Stimulated activated CD8-positive, alpha-beta memory T cell treated with anti-CD3 and anti-CD28 coated beads, Interleukin-4, amount 100 ng/mL, for 1 hour (primary cell): Measurements from ENCODE around the gene APPBP2.
"Not testable (repeated sequence)": the region's sequence is repeated elsewhere in the genome, so short reads cannot be mapped to it uniquely, and the experiment has no call there.

Experiments
- DNase-seq, 2 donors: peaks; one replicate each; pipeline ENCODE4 v3.0.0-alpha.2; 2020; ENCODE audit warnings: low read depth in 2 of 2, low spot score in 1 of 2

The APPBP2 gene

DNA sequence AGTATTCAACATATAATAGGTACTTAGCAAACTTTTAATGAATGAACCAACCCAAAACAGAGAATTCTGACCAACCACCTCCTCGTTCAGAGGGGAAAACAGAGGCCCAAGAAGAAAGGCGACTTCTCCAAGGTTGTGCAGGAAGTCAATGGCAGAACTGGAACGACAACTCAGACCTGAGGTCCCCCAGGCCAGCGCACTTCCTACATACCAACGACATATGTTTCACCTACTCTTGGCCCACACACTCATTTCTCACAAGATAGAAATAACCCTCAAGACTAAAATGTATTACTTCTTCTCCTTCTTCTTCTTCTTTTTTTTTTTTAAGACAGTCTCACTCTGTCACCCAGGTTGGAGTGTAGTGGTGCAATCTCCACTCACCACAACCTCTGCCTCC, 89.4 kb downstream of the APPBP2 start:
- DNase-seq: no peak

DNA sequence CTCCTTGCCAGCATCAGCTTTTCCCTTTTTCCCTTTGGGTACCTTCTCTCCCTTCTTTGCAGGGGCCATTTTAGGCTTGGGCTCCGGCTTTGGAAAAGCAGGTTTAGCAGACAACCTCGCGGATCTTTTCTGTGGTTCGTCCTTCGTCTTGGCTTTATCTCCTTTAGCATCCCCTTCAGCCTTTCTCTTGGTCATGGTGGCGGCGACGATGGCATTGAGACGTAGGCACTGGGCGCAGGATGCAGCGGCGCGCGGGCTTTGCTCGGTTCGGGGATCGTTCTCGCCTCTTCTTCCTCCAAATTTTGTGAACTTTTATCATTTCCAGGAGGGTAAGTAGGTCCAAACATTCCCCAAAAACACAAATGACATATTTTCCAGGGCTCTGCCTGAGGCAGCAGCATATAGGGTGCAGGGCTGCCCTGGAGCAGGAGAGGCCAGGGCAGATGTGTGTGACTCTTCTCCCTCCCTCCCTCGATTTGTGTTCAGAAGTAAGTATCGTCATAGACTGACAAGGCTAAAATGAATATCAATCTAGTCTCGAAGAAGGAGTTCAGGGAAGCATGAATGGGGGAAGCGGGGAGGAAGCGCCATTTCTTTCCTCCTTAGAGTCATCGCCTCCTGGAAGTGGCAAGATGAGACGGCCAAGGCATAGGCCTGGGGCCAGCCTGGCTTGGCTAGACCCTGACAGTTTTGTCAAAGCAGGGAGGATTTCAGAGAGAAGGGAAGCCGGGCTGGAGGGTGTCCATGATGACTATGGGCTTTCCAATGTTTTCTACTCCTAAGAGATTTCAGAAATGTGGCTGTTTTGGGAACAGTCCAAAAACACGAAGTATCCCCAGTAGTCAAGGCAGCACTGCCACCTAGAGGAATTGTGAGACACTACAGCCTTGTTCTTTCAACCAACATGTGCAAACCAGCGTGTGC, 90.5 kb downstream of the APPBP2 start:
- DNase-seq: peak; percentile 8 to 23

DNA sequence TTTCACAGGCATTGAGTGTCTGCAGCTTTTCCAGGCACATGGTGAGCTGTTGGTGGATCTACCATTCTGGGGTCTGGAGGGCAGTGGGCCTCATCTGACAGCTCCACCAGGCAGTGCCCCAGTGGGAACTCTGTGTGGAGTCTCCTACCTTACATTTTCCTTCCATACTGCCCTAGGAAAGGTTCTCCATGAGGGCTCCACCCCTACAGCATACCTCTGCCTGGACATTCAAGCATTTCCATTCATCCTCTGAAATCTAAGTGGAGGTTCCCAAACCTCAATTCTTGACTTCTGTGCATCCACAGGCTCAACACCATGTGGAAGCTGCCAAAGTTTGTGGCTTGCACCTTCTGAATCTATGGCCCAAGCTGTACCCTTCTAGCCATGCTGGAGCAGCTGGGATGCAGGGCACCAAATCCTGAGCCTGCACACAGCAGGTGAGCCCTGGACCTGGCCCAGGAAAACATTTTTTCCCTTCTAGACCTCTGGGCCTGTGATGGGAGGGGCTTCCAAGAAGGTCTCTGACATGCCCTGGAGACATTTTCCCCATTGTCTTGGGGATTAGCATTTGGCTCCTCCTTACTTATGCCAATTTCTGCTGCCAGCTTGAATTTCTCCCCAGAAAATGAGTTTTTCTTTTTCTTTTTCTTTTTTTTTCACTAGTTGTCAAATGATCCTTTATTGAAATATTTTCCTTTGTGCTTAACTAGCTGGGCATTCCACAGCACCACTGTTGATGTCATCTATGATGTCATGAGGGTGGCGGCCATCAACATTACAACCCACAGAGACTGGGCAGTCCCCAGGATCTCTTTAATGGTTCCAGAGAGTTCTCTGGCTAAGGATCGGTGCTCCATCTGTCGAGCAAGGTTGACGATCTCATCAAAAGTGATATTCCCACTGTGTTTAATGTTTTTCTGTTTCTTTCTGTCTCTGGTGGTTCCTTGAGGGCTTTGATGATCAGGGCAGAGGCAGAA, 92.7 kb downstream of the APPBP2 start:
- DNase-seq: not testable (repeated sequence)

DNA sequence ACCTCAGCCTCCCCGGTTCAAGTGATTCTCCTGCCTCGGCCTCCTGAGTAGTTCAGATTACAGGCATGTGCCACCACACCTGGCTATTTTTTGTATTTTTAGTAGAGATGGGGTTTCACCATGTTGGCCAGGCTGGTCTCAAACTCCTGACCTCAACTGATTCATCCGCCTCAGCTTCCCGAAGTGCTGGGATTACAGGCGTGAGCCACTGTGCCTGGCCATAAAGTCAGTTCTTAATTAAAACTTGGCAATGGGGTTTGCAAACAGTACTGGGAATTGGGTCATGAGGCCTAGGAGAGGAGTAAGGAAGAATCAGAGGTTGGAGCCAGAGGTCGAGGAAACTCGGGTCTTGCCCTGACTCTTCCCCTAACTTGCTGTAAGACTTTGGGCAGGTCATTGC, 95.5 kb downstream of the APPBP2 start:
- DNase-seq: not testable (repeated sequence)

DNA sequence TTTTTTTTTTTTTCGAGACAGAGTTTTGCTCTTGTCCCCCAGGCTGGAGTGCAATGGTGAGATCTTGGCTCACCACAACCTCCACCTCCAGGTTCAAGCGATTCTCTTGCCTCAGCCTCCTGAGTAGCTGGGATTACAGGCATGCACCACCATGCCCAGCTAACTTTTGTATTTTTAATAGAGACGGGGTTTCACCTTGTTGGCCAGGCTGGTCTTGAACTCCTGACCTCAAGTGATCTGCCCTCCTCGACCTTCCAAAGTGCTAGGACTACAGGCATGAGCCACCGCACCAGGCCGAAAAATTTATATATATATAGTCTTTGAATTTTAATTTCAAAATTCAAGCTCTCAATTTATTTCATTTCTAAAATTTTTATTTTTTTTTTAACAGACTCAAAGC, 97.6 kb downstream of the APPBP2 start:
- DNase-seq: not testable (repeated sequence)

DNA sequence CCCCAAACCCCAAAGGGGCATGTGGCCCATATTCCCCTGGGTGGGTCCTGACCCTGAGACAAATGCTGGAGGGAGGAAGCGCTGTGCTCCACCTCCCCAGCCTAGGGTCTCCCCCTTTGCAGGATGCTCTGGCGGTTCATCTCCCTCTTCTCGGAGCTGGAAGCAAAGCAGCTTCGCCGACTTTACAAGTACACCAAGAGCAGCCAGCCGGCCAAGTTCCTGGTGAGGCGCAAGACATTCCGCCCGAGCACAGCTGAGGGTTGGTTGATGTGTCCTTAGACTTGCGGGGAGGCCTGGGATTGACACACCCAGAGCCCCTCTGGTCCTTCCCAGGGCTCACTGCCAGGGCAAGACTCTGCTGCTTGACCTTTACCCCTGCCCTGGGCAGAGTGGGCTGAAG, 99.4 kb downstream of the APPBP2 start:
- DNase-seq: no peak

DNA sequence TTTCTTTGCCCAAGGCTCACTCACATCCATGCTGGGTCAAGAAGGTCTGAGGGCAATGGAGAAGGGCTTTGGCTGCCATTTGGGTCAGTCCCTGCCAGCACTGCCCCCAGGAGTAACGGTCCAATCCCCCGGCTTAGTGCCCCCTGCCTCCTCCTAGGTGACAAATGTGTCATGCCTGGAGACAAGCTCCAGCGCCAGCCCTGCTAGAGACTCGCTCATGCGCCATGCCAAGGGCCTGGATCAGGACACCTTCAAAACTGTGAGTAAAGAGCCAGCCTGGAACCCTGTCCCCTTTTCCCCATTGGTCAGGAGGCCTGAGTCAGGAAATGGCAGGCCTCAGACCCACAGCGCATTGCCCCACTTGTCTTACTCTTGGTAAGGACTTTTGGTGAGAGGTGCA, 100.4 kb downstream of the APPBP2 start:
- DNase-seq: no peak

DNA sequence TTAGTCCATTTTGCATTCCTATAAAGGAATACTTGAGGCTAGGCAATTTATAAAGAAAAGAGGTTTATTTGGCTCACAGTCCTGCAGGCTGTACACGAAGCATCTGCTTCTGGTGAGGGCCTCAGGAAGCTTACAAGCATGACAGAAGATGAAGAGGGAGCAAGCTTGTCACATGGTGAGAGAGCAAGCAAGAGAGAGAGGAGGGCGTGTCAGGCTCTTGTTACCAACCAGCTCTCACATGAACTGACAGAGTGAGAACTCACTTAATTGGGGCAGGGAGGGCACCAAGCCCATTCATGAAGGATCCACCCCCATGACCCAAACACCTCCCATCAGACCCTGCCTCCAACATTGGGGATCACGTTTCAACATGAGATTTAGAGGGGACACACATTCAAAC, 102.2 kb downstream of the APPBP2 start:
- no peak for DNase-seq

DNA sequence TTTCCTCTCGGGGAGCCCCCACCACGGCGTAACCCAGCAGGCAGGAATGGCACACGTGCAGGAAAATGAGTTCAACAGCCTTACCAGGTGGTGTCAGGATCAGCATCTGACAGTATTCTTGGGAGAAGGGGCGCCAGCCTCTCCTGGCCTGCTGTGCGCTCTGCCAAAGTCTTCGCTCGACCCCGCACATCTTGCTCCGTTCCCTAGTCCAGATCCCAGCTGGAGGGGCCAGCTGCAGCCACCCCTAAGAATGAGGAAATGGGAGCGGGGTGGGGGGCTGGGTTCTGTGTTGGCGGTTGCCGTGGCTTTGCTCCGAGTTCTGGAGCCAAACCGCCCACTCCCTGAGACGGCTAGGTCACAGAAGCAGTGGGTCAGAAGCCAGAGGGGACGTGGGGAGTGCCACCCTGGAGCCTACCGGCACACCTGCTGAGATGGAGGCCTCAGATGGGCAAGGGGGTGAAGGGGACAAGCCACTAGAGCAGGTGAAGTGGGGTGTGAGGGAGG, 103.8 kb downstream of the APPBP2 start, which contains the start of gene CHCT1:
CHCT1 (plus strand) TSS at position 328 of the 504 bp plus-strand sequence; CDS start at position 432, 104 bp downstream.
- DNase-seq: no peak

DNA sequence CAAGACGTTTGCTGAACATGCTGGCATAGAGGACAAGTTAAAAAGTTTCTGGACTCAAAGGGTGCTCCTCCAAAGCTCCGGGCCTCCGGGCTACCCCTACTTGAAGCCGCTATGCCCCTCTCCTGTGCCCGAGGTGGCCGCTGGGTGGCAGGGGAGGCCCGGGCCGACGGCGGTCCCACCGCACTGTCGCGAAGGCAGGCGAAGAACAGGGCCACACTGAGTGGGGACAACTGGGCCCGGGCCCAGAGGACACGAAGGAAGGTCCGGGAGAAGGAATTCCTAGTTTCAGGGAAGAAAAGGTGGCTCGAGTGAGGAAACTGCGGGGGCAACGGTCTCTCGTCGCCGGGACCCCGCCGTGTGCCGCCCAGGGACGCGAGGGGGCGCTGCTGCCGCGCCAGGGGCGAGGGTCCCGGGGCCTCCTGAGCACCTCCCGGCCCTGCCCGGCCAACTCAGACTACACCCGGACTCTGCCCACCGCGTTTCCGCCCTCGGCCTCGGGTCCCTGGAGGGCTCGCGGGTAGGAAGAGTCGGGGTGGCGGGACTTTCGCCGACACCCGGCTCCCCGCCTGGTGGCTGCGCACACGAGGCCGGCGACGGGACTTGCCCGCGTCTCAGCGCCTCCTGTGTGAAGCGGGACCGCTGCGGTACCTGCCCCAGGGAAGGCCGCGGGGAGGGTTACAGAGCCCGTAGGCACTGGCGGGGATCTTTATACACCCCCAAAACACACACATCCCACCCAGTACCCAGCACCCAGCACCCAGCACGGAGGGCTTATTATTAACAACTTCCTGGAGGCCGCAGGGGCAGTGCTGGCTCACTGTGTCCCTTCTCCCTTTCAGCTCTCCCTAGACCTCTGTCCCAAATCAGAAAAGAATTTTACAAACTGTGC, 104.5 kb downstream of the APPBP2 start:
- peak; percentile 38 to 41 for DNase-seq

DNA sequence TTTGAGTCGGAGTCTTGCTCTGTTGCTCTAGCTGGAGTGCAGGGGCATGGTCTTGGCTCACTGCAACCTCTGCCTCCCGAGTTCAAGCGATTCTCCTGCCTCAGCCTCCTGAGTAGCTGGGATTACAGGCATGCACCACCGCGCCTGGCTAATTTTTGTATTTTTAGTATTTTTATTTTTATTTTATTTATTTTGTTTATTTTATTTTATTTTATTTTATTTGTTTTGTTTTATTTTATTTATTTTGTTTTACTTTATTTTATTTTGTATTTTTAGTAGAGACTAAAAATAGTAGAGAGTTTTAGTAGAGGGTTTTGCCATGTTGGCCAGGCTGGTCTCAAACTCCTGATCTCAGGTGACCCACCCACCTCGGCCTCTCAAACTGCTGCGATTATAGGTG, 106.2 kb downstream of the APPBP2 start:
- not testable (repeated sequence) for DNase-seq

DNA sequence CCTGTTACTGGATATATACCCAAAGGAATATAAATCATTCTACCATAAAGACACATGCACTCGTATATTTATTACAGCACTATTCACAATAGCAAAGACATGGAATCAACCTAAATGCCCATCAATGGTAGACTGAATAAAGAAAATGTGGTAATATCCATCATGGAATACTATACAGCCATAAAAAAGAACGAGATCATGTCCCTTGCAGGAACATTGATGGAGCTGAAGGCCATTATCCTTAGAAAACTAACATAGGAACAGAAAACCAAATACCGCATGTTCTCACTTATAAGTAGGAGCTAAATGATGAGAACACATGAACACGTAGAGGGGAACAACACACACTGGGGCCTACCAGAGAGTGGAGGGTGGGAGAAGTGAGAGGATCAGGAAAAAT, 107.0 kb downstream of the APPBP2 start:
- DNase-seq: not testable (repeated sequence)

DNA sequence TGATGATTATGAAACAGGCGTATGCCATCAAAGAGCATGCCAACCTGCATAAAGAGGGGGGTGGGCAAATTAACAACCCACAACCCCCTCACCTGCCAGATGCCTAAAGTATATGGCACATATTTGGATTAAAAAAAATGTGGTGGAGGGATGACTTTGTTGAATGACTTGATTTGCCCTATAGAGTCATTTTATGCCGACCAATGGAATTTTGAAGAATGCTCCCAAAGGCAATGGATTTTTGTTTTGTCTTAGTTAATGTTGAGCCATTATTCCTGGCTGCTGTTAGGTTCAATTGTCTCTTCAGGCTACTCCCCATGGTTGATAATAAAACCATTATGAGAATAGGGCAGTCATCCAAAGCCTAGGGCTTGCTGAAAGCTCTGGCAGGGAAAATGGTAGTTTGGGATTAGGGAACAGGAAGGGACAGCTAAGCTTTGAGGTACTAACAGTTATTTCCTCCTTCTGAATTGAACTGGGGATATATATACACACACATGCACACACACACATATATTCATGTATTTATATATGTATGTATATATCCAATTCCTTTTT, 109.6 kb downstream of the APPBP2 start:
- no peak for DNase-seq

DNA sequence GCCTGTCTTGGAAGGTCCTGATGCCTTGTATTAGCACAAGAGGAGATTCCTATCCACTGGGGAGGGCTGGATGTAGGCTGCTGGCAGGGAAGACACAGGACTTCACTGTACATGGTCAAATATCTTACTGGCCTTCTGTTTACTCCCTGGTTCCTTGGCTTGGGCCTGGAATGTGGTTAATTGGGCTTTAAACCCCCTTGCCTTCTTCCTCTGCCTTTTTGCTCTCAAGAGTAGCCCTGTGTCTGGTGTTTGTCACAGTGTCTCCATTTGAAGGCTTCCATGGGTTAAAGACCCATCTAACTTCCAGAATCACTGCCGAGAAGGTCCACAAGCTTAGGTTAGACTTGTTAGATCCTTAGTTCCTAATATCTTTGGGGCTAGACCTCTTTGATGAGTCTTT, 110.9 kb downstream of the APPBP2 start:
- no peak for DNase-seq

DNA sequence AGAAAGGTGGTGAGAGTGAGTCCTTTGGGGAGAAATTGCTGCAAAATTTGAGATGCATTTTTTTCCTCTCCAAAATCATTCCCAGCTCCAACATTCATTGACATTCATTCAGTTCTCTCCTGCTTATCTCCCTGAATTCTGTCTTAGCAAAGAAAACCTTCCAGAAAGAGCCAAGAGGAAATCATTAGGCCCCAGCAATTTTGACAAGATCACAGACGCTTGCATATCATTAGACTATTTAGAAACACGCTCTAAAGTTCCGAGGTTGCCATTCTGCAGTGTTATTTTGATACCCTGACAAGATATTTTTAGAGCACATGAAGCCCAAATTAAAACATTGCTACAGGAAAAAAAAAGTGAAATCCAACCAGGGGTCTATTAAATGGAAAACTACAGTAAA, 113.3 kb downstream of the APPBP2 start:
- DNase-seq: no peak

DNA sequence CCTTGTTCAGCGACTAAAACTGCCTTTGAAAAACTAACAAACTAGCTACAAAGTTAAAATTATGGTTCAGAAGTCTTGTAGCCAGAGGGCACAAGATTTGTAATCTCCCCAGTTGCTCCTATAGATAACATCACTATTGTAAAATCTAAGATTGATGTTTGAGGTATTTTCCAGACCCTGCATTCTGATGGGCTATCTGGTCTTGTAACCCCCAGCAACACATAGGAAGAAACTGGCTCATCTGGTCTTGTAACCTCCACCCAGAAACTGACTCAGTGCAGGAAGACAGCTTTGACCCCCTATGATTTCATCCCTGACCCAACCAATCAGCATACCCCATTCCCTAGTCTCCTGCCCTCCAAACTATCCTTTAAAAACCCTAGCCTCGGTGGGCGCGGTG, 116.0 kb downstream of the APPBP2 start:
- DNase-seq: no peak

DNA sequence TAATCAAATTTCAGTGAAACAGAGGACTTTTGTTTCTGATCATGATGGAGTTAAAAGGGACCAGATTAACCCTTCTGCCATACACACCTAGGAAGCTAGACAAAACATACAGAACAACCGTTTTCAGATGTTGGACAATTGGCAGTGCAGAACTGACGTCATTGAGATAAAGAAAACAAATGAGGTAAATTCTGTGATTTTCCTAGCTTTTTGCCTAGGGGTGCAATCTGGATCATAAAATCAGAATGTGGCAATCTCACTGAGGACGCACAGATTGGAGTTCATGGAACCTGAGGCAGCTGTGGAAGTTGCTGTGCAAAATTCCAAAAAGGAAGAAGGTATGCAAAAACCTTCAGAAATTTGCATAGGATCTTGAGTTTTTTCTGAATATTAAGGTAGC, 119.2 kb downstream of the APPBP2 start:
- DNase-seq: no peak

DNA sequence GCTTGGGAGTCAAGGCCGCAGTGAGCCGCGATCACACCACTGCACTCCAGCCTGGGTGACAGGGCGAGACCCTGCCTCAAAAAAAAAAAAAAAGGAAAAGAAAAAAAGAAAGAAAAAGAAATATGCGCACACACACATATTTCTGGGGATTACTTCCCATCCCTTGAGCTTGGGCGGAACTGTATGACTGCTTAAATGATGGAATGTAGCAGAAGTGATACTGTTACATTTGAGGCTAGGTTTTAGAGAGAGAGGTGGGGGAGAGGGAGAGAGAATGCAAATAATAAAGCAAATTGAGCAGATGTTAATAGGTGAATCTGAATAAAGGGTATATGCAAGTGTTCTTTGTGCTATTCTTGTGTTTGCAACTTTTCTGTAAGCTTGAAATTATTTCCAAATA, 122.1 kb downstream of the APPBP2 start:
- no peak for DNase-seq

DNA sequence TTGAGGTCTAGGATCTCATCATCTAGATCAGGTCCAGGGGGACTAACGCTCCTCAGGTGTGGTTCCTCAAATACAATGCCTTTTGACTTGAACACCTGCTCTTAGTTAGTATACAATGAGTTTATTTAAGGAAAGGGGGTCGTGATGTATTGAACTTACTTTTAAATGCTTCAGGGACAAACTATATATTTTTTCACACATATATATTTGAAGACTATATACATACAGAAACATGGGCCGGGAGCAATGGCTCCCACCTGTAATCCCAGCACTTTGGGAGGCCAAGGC, 122.6 kb downstream of the APPBP2 start:
- no peak for DNase-seq

DNA sequence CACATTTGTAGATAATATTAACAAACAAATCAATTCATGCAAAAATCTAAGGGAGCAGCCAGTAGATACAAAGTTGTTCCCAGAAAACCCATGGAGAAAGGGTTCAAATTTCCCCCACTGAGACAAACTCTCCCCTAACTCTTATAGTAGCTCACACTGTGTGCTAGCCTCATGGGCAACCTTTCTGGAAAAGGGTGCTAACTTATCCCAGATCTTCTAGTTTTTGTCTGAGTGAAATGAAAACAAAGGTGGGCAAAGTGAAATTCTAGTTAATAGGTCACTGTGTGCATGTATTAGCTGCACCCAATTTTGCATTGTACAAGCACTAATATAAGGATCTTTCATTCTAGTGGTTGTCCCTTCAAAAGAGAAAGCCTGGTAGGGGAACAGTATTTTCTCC, 124.2 kb downstream of the APPBP2 start:
- DNase-seq: no peak
